Endothelial cell (in vitro differentiated cells): ENCODE measurements around the gene CRTAP. TPM values are rescaled to one million over a fixed set of nuclear protein-coding genes. Genes with fewer than 3 reads are reported as not detected.

Experiments used
- DNase-seq: peaks from one replicate; pipeline ENCODE4 v3.0.0; 2021; ENCODE audit warnings: low spot score
- H3K27ac Mint-ChIP-seq: one replicate; pipeline ENCODE4 v1.8.0; 2021; ENCODE audit warnings: mixed read lengths, inconsistent platforms; ENCODE audit not compliant: unreplicated experiment
- H3K27me3 Mint-ChIP-seq: one replicate; pipeline ENCODE4 v1.8.0; 2021; ENCODE audit warnings: mild to moderate bottlenecking, moderate library complexity, mixed read lengths, inconsistent platforms; ENCODE audit not compliant: unreplicated experiment
- H3K36me3 Mint-ChIP-seq: one replicate; pipeline ENCODE4 v1.8.0; 2021; ENCODE audit warnings: mild to moderate bottlenecking, low read depth, mixed read lengths, inconsistent platforms; ENCODE audit not compliant: unreplicated experiment
- H3K4me1 Mint-ChIP-seq: one replicate; pipeline ENCODE4 v1.8.0; 2021; ENCODE audit warnings: mild to moderate bottlenecking, mixed read lengths, inconsistent platforms; ENCODE audit not compliant: unreplicated experiment
- H3K4me3 Mint-ChIP-seq: one replicate; pipeline ENCODE4 v1.8.0; 2021; ENCODE audit warnings: mild to moderate bottlenecking, mixed read lengths, inconsistent platforms; ENCODE audit not compliant: unreplicated experiment
- H3K9me3 Mint-ChIP-seq: one replicate; pipeline ENCODE4 v1.8.0; 2021; ENCODE audit warnings: mixed read lengths, inconsistent platforms; ENCODE audit not compliant: unreplicated experiment
- total RNA-seq: library from RNA; stranded (reverse); fragmentation: NEBNext Ultra II Directional; extraction: Animal tissue kit (Norgen Biotek cat#: 25700); gene quantifications from one replicate; pipeline ENCODE4 v1.2.1, GENCODE V29; 2021; ENCODE audit not compliant: unreplicated experiment
- TF ChIP-seq, protein P1 (sequence below): fragments of 200-600 bp; sonication (generic); IDR thresholded peaks from one replicate; pipeline ENCODE4 v1.5.0; 2021; ENCODE audit warnings: antibody characterized with exemption; ENCODE audit not compliant: unreplicated experiment

Gene CRTAP
- total RNA-seq, 1 donor from 2014 or later: 341 TPM

DNA sequence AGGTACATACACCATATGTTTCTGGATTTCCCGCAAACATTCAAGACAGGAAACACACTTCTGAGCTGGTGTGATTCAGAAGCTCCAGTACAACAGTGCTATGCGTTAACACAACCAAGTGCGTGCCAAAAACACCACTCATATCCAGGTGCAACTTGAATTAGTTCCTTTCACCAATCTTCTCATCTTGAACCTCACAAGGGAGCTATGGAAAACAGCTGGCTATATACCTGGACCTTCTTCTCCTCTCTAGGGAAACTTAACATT is 73.5 kb downstream of the CRTAP start:
- no peak overlapping the region for H3K27ac Mint-ChIP-seq
- peaks cover 1% of the 10 kb centered on the region for H3K27me3 Mint-ChIP-seq
- H3K4me3 Mint-ChIP-seq: no peak overlapping the region
- TF ChIP-seq, protein P1, sequence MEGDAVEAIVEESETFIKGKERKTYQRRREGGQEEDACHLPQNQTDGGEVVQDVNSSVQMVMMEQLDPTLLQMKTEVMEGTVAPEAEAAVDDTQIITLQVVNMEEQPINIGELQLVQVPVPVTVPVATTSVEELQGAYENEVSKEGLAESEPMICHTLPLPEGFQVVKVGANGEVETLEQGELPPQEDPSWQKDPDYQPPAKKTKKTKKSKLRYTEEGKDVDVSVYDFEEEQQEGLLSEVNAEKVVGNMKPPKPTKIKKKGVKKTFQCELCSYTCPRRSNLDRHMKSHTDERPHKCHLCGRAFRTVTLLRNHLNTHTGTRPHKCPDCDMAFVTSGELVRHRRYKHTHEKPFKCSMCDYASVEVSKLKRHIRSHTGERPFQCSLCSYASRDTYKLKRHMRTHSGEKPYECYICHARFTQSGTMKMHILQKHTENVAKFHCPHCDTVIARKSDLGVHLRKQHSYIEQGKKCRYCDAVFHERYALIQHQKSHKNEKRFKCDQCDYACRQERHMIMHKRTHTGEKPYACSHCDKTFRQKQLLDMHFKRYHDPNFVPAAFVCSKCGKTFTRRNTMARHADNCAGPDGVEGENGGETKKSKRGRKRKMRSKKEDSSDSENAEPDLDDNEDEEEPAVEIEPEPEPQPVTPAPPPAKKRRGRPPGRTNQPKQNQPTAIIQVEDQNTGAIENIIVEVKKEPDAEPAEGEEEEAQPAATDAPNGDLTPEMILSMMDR: no peak
- H3K36me3 Mint-ChIP-seq: no peaks in the 10 kb centered on the region
- H3K4me1 Mint-ChIP-seq: no peaks in the 10 kb centered on the region
- no peaks in the 10 kb centered on the region for H3K9me3 Mint-ChIP-seq
- no peak for DNase-seq

DNA sequence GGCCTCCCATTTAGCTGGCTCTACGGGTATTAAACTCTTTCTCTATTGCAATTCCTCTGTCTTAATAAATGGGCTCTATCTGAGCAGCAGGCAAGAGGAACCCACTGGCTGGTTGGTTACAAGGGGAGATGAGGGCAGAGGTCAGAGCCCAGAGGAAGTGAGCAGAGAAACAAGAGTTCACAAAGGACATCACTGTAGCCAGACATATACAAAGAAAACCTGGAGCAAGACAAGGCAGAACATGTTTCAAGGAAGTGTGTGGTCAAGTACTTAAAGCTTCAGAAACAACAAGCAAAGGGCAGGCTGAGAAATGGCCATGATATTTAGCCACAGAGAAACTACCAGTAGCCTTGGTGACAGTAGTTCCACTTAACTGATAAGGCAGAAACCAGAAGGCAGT is 80.5 kb downstream of the CRTAP start:
- Mint-ChIP-seq H3K36me3 (no peaks in the 10 kb centered on the region), H3K27ac (peak overlapping the region; percentile 21), H3K4me1 (peaks cover 4% of the 10 kb centered on the region), H3K4me3 (no peak overlapping the region), H3K27me3 (peaks cover 1% of the 10 kb centered on the region), H3K9me3 (no peaks in the 10 kb centered on the region)
- TF ChIP-seq, protein P1: no peak
- DNase-seq: no peak

DNA sequence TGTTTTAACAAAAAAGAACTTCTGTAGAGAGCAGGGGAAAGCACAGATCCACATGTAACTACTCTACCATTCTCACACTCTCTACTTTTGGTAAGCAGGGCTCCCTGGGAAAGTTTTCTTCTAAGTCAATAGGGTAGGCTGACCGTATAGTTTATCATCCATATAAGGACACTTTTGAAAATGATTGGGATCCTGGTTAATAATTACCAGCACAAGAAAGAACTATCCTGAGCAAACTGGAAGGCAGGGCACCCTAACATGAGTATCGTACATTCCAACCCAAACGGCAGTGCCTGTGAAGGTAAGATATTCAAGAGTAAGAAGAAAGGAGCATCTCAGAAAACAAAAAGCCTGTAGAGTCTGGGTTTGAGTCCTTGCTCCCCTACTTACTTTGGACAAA is 82.7 kb downstream of the CRTAP start:
- H3K36me3 Mint-ChIP-seq: no peaks in the 10 kb centered on the region
- H3K4me3 Mint-ChIP-seq: no peak overlapping the region
- peaks cover 1% of the 10 kb centered on the region for H3K27me3 Mint-ChIP-seq
- H3K4me1 Mint-ChIP-seq: peaks cover 4% of the 10 kb centered on the region
- TF ChIP-seq, protein P1: no peak
- no peak overlapping the region for H3K27ac Mint-ChIP-seq
- H3K9me3 Mint-ChIP-seq: no peaks in the 10 kb centered on the region
- no peak for DNase-seq

Other genes starting within 250 kb of the CRTAP start
- gene CCR4, start 162.4 kb upstream of the CRTAP start, total RNA-seq: 0.08 TPM
- 84.6 TPM for gene GLB1, start 16.9 kb upstream of the CRTAP start, total RNA-seq
- 9.8 TPM for gene TMPPE, start 16.9 kb upstream of the CRTAP start, total RNA-seq
- 3.9 TPM for gene SUSD5, start 104.8 kb downstream of the CRTAP start, total RNA-seq
- gene FBXL2, start 163.4 kb downstream of the CRTAP start, total RNA-seq: 11.5 TPM